ENCODE data around the gene PLXDC2. TPM values are rescaled to one million over a fixed set of nuclear protein-coding genes. Genes with fewer than 3 reads are reported as not detected.
"Not testable (repeated sequence)": the region's sequence is repeated elsewhere in the genome, so short reads cannot be mapped to it uniquely, and the experiment has no call there.

Gene PLXDC2
- total RNA-seq = 10 to 100 TPM; 21.2 to 43.2 (median 32.7) TPM

DNA sequence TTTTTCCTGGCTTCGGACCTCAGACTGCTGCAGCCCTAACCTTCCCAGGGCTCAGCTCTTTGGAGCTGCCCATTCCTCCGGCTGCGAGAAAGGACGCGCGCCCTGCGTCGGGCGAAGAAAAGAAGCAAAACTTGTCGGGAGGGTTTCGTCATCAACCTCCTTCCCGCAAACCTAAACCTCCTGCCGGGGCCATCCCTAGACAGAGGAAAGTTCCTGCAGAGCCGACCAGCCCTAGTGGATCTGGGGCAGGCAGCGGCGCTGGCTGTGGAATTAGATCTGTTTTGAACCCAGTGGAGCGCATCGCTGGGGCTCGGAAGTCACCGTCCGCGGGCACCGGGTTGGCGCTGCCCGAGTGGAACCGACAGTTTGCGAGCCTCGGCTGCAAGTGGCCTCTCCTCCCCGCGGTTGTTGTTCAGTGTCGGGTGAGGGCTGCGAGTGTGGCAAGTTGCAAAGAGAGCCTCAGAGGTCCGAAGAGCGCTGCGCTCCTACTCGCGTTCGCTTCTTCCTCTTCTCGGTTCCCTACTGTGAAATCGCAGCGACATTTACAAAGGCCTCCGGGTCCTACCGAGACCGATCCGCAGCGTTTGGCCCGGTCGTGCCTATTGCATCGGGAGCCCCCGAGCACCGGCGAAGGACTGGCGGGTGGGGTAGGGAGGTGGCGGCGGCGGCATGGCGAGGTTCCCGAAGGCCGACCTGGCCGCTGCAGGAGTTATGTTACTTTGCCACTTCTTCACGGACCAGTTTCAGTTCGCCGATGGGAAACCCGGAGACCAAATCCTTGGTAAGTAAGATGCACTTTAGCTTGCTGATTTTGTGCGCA, at the start of gene PLXDC2:
Gene PLXDC2 (plus strand): TSS at position 22 of the 820 bp plus-strand sequence.
- Histone ChIP-seq H3K27ac (peak within 1 kb of the TSS; percentile 68 to 90 (median 80)), H3K4me3 (peak within 1 kb of the TSS; percentile 45 to 86 (median 58)), H3K4me1 (peaks cover 0 to 10% (median 0%) of the 10 kb centered on the region in 4 donors), H3K36me3 (no peaks in the 10 kb centered on the region), H3K9me3 (no peaks in the 10 kb centered on the region), H3K27me3 (no peaks in the 10 kb centered on the region)
- DNase-seq = peak in 2 of 3 donors; percentile 58 to 71
- TF ChIP-seq, protein P1, sequence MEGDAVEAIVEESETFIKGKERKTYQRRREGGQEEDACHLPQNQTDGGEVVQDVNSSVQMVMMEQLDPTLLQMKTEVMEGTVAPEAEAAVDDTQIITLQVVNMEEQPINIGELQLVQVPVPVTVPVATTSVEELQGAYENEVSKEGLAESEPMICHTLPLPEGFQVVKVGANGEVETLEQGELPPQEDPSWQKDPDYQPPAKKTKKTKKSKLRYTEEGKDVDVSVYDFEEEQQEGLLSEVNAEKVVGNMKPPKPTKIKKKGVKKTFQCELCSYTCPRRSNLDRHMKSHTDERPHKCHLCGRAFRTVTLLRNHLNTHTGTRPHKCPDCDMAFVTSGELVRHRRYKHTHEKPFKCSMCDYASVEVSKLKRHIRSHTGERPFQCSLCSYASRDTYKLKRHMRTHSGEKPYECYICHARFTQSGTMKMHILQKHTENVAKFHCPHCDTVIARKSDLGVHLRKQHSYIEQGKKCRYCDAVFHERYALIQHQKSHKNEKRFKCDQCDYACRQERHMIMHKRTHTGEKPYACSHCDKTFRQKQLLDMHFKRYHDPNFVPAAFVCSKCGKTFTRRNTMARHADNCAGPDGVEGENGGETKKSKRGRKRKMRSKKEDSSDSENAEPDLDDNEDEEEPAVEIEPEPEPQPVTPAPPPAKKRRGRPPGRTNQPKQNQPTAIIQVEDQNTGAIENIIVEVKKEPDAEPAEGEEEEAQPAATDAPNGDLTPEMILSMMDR (IDR thresholded peaks at IDR 0.05) = no peak
- peak in 1 of 2 donors; percentile 7 for TF ChIP-seq POLR2A (IDR thresholded peaks at IDR 0.05)

DNA sequence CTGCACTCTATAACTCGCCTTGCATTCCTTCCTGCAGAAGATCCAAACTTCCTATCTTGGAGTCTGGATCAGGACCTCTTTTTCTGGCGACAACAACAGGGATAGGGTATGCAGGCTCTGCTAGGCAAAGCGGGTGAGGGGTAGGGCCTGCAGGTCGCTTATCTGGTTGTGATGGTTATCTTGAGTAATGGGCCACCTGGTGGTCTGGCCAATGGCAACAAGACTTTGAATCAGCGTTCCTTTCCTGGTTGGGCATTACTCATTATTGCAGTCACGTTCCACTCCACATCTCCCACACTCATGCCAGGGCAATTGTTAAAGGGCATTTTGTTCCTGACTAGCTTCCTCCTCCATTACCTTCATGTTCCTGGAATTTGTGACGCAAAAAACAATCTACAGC, 48.4 kb upstream of the PLXDC2 start:
- no peaks in the 10 kb centered on the region for H3K9me3 ChIP-seq
- no peaks in the 10 kb centered on the region for H3K27me3 ChIP-seq
- DNase-seq = no peak
- TF ChIP-seq, protein P1 (IDR thresholded peaks at IDR 0.05) = no peak
- no peak for TF ChIP-seq POLR2A (IDR thresholded peaks at IDR 0.05)
- no peak overlapping the region for H3K4me3 ChIP-seq
- no peaks in the 10 kb centered on the region for H3K36me3 ChIP-seq
- no peaks in the 10 kb centered on the region for H3K4me1 ChIP-seq
- H3K27ac ChIP-seq = no peak overlapping the region

DNA sequence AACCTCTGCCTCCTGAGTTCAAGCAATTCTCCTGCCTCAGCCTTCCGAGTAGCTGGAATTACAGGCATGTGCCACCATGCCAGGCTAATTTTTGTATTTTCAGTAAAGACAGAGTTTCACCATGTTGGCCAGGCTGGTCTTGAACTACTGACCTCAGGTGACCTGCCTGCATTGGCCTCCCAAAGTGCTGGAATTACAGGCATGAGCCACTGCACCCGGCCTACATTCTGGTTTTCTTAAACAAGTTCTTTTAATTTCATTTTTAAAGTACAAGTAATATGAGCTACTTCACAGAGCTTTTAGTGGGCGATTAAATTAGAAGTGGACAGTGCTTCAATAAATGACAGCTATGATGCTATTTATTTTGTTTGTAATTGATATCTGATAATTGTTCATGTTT, 46.4 kb upstream of the PLXDC2 start:
- H3K27ac ChIP-seq, H3K4me3 ChIP-seq, H3K27me3 ChIP-seq, H3K36me3 ChIP-seq, H3K9me3 ChIP-seq, H3K4me1 ChIP-seq, DNase-seq: not testable (repeated sequence)

DNA sequence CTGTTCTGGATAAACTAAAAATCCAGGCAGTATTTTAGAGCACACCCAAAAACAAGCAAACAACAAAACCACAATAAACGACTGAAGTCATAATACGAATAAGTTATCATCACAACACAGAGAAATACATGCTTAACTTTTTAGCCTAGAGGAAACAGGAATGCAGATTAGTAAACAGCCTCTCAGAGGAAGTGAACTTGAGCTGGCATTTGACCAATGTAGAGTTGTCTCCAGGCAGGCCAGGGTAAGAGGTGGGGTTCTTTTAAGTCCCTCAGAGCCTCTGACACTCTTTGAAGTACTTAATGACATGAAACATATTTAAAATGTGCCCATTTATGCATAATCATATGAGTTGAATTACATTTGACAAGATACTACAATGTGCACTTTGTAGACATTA, 43.3 kb upstream of the PLXDC2 start:
- Histone ChIP-seq H3K36me3 (no peaks in the 10 kb centered on the region), H3K4me3 (no peak overlapping the region), H3K27me3 (no peaks in the 10 kb centered on the region), H3K27ac (no peak overlapping the region), H3K9me3 (no peaks in the 10 kb centered on the region), H3K4me1 (no peaks in the 10 kb centered on the region)
- no peak for DNase-seq
- no peak for TF ChIP-seq POLR2A (IDR thresholded peaks at IDR 0.05)
- TF ChIP-seq, protein P1 (IDR thresholded peaks at IDR 0.05) = no peak

DNA sequence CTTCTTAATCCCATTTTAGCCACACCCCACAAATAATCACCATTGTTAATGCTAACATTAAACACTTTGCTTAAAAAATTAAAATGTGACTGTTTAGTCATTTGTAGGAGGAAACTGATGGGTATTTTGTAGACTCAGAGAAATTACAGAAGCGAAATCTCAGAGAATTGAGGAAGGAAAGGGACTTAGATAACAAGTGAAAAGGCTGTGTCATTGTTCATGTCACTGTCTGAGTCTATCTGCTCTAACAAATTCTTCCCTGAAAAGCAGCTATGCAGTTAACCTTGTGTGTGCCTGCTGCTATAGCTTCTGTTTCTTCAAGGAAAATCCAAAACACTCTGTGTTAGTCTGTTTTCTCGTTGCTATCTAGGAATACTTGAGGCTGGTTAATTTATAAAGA, 40.9 kb upstream of the PLXDC2 start:
- Histone ChIP-seq H3K4me3 (no peak overlapping the region), H3K9me3 (no peaks in the 10 kb centered on the region), H3K4me1 (no peaks in the 10 kb centered on the region), H3K27me3 (no peaks in the 10 kb centered on the region), H3K27ac (no peak overlapping the region), H3K36me3 (no peaks in the 10 kb centered on the region)
- DNase-seq = no peak
- TF ChIP-seq, protein P1 (IDR thresholded peaks at IDR 0.05) = no peak

DNA sequence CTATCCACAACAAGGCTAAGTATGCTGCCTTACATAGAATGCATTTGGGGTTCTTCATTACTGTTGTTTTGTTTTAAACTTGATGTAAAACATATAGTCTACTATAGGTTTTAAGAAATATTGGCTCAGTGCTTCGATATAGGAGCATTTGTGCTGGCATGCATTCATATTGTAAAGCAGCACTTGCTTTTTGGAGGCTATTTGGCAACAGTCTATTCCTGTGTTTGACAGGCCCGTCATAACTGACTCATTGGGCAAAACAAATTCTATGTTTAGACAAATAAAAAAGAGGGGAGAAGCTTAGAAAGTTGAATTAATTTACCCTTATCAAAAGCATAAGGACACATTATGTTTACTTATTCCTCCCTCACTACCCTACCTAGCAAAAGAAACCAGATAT, 38.4 kb upstream of the PLXDC2 start:
- TF ChIP-seq, protein P1 (IDR thresholded peaks at IDR 0.05) = no peak
- no peak for TF ChIP-seq POLR2A (IDR thresholded peaks at IDR 0.05)
- Histone ChIP-seq H3K4me1 (no peaks in the 10 kb centered on the region), H3K27ac (no peak overlapping the region), H3K36me3 (no peaks in the 10 kb centered on the region), H3K27me3 (no peaks in the 10 kb centered on the region), H3K4me3 (no peak overlapping the region), H3K9me3 (no peaks in the 10 kb centered on the region)
- DNase-seq = no peak

All from Peyer's patch (tissue), 4 donors.